Neural cell (in vitro differentiated cells): ENCODE data around the gene FGR. TPM values are rescaled to one million over a fixed set of nuclear protein-coding genes. Genes with fewer than 3 reads are reported as not detected.

Experiments used
- H2AFZ ChIP-seq: fragments of 200-600, 300-800 bp; sonication (generic), shearing (Covaris generic); 2 replicates; pipeline ENCODE4 v1.6.0; 2014; ENCODE audit warnings: low read depth, mild to moderate bottlenecking, antibody characterized with exemption, low read length, moderate library complexity
- H3F3A ChIP-seq: fragments of 200-600 bp; shearing (Covaris generic); 2 replicates; pipeline ENCODE4 v1.6.1; 2016; ENCODE audit warnings: mild to moderate bottlenecking, moderate library complexity, mixed read lengths, antibody characterized with exemption, low read length; ENCODE audit not compliant: insufficient read depth, poor library complexity, severe bottlenecking
- H3K27ac ChIP-seq: fragments of 200-600, 300-800 bp; sonication (generic), shearing (Covaris generic); 2 replicates; pipeline ENCODE4 v1.5.1; 2014; ENCODE audit warnings: mild to moderate bottlenecking, low read length, moderate library complexity
- H3K27me3 ChIP-seq: fragments of 300-800, 200-600 bp; sonication (generic), shearing (Covaris generic); 2 replicates; pipeline ENCODE4 v1.6.0; 2014; ENCODE audit warnings: mild to moderate bottlenecking, low read depth, low read length, moderate library complexity; ENCODE audit not compliant: insufficient read depth
- H3K36me3 ChIP-seq: fragments of 300-800, 200-600 bp; sonication (generic), shearing (Covaris generic); 2 replicates; pipeline ENCODE4 v1.5.1; 2014; ENCODE audit warnings: mild to moderate bottlenecking, antibody characterized with exemption, low read length, moderate library complexity; ENCODE audit not compliant: insufficient read depth
- H3K4me2 ChIP-seq: fragments of 300-800, 200-600 bp; sonication (generic), shearing (Covaris generic); 2 replicates; pipeline ENCODE4 v1.6.0; 2014; ENCODE audit warnings: mild to moderate bottlenecking, low read length
- H3K4me3 ChIP-seq: fragments of 300-800, 200-600 bp; sonication (generic), shearing (Covaris generic); 2 replicates; pipeline ENCODE4 v1.5.1; 2014; ENCODE audit warnings: mild to moderate bottlenecking, low read length, moderate library complexity
- H3K79me2 ChIP-seq: fragments of 200-600 bp; shearing (Covaris generic); replicated peaks from 2 replicates; pipeline ENCODE4 v1.6.0; 2014; ENCODE audit warnings: mild to moderate bottlenecking, low read length, moderate library complexity; ENCODE audit not compliant: insufficient read depth
- H3K9ac ChIP-seq: fragments of 300-800, 200-600 bp; sonication (generic), shearing (Covaris generic); 2 replicates; pipeline ENCODE4 v1.6.1; 2016; ENCODE audit warnings: mild to moderate bottlenecking, low read length, mixed read lengths
- H3K9me2 ChIP-seq: fragments of 200-600 bp; shearing (Covaris generic); 2 replicates; pipeline ENCODE4 v1.6.1; 2016; ENCODE audit warnings: mild to moderate bottlenecking, low read length, mixed read lengths; ENCODE audit not compliant: insufficient read depth
- H3K9me3 ChIP-seq: fragments of 200-600, 300-800 bp; sonication (generic), shearing (Covaris generic); 2 replicates; pipeline ENCODE4 v1.6.1; 2016; ENCODE audit warnings: mild to moderate bottlenecking, mixed run types, low read length, moderate library complexity, mixed read lengths
- H4K20me1 ChIP-seq: fragments of 200-600 bp; shearing (Covaris generic); 2 replicates; pipeline ENCODE4 v1.6.1; 2016; ENCODE audit warnings: mild to moderate bottlenecking, mixed run types; ENCODE audit not compliant: insufficient read depth
- EP300 ChIP-seq: fragments of 450-650 bp; conservative IDR thresholded peaks from 2 replicates; pipeline ENCODE4 v1.6.1; 2014; ENCODE audit warnings: antibody characterized with exemption, mild to moderate bottlenecking, moderate library complexity; ENCODE audit not compliant: poor library complexity, severe bottlenecking
- EZH2 ChIP-seq: fragments of 200-600, 300-800 bp; shearing (Covaris generic), sonication (generic); IDR thresholded peaks from 2 replicates; pipeline ENCODE4 v1.6.1; 2014; ENCODE audit warnings: antibody characterized with exemption, low read length, borderline replicate concordance, mild to moderate bottlenecking; ENCODE audit not compliant: insufficient read depth, poor library complexity, severe bottlenecking
- MXI1 ChIP-seq: fragments of 450-650 bp; conservative IDR thresholded peaks from 2 replicates; pipeline ENCODE4 v1.6.1; 2014; ENCODE audit warnings: antibody characterized with exemption, mild to moderate bottlenecking; ENCODE audit not compliant: poor library complexity, severe bottlenecking
- POLR2AphosphoS5 ChIP-seq: IDR thresholded peaks from 2 replicates; pipeline ENCODE4 v1.6.1; 2012
- RAD21 ChIP-seq: fragments of 450-650 bp; conservative IDR thresholded peaks from 2 replicates; pipeline ENCODE4 v1.6.1; 2014; ENCODE audit warnings: antibody characterized with exemption, mild to moderate bottlenecking, moderate library complexity
- SMC3 ChIP-seq: fragments of 450-650 bp; conservative IDR thresholded peaks from 2 replicates; pipeline ENCODE4 v1.6.1; 2014; ENCODE audit warnings: antibody characterized with exemption, mild to moderate bottlenecking, moderate library complexity; ENCODE audit not compliant: poor library complexity
- TAF1 ChIP-seq: IDR thresholded peaks from 2 replicates; pipeline ENCODE4 v1.6.1; 2012; ENCODE audit warnings: low read depth
- polyA plus RNA-seq: library from polyadenylated mRNA; depleted of rRNA; stranded (reverse); fragments of >200 nt; gene quantifications from 2 replicates; pipeline ENCODE4 v1.2.3, GENCODE V29; 2014
- TF ChIP-seq, protein P1 (sequence below): IDR thresholded peaks from 2 replicates; pipeline ENCODE4 v1.6.1; 2012; ENCODE audit warnings: borderline replicate concordance
- TF ChIP-seq, protein P2 (sequence below): fragments of 450-650 bp; IDR thresholded peaks from 2 replicates; pipeline ENCODE4 v1.5.1; 2014; ENCODE audit warnings: antibody characterized with exemption, mild to moderate bottlenecking, moderate library complexity; ENCODE audit not compliant: poor library complexity, severe bottlenecking

Gene FGR
- polyA plus RNA-seq, 1 donor from 2014 or later: not detected

DNA sequence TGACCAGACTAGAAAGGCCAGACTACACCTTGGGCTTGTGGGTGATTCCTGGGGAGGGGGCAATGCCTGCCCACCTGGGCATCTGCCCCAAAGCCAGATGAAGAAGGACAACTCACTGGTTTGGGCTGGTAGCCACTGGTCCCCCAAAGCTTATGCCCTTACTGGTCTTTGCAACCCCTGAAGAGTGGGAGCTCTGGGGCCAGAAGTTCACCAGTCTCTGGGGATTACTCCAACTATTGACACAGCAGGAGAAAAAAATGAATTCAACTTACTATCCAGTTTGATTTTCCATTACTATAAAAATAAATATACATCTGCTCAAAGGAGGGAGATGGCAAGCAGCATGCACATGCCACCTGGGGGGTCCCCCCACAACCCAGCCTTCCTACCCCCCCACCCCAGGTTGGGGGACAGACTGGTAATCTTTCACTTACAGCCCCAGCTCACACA lies 33.6 kb downstream of the FGR start:
- Histone ChIP-seq H3K79me2 (peaks cover 76% of the 10 kb centered on the region), H3K9ac (peak overlapping the region; percentile 96)

DNA sequence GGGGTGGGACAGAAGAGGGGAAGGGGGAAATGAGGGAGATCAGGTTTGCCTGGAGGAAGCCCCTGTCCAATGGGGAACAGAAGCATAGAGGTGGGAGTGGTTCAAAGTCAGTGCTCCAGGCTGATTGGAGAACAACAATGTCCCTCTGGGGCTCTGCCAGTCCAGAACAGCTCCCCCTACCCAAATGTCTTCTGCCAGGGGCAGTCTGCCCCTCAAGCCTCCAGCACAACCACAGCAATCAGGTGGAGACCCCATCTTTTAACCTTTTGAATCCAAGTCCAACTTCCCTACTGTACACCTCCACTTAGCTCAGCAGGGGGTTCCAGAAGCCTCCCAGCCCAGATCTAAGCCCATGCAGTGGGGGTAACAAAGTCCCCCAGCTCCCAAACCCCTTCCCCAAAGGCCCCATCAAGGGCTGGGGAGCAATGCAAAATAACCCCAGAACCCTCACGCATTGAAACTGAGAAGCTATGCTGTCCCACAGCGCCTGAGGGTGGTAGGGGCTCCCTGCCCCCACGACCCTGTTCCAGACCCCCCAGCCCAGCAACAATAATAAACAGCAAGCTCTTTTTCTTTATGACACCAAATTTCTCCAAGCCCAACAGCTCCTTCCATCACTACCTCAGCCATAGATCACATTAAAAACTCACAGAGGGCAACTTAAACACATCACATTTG lies 34.3 kb downstream of the FGR start:
- Histone ChIP-seq H3K27me3 (no peaks in the 10 kb centered on the region), H4K20me1 (peaks cover 70% of the 10 kb centered on the region), H3K4me2 (peak overlapping the region; percentile 91), H3K9me2 (no peaks in the 10 kb centered on the region), H3K9ac (no peak overlapping the region), H3K4me3 (peak overlapping the region; percentile 97), H2AFZ (no peak overlapping the region), H3K36me3 (no peaks in the 10 kb centered on the region), H3K79me2 (peaks cover 83% of the 10 kb centered on the region), H3F3A (no peaks in the 10 kb centered on the region), H3K9me3 (no peaks in the 10 kb centered on the region), H3K27ac (peak overlapping the region; percentile 16)
- TF ChIP-seq MXI1 (no peak), EP300 (no peak), SMC3 (no peak), POLR2AphosphoS5 (no peak), EZH2 (no peak), TAF1 (no peak), RAD21 (no peak)
- TF ChIP-seq, protein P1, sequence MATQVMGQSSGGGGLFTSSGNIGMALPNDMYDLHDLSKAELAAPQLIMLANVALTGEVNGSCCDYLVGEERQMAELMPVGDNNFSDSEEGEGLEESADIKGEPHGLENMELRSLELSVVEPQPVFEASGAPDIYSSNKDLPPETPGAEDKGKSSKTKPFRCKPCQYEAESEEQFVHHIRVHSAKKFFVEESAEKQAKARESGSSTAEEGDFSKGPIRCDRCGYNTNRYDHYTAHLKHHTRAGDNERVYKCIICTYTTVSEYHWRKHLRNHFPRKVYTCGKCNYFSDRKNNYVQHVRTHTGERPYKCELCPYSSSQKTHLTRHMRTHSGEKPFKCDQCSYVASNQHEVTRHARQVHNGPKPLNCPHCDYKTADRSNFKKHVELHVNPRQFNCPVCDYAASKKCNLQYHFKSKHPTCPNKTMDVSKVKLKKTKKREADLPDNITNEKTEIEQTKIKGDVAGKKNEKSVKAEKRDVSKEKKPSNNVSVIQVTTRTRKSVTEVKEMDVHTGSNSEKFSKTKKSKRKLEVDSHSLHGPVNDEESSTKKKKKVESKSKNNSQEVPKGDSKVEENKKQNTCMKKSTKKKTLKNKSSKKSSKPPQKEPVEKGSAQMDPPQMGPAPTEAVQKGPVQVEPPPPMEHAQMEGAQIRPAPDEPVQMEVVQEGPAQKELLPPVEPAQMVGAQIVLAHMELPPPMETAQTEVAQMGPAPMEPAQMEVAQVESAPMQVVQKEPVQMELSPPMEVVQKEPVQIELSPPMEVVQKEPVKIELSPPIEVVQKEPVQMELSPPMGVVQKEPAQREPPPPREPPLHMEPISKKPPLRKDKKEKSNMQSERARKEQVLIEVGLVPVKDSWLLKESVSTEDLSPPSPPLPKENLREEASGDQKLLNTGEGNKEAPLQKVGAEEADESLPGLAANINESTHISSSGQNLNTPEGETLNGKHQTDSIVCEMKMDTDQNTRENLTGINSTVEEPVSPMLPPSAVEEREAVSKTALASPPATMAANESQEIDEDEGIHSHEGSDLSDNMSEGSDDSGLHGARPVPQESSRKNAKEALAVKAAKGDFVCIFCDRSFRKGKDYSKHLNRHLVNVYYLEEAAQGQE: no peak
- TF ChIP-seq, protein P2, sequence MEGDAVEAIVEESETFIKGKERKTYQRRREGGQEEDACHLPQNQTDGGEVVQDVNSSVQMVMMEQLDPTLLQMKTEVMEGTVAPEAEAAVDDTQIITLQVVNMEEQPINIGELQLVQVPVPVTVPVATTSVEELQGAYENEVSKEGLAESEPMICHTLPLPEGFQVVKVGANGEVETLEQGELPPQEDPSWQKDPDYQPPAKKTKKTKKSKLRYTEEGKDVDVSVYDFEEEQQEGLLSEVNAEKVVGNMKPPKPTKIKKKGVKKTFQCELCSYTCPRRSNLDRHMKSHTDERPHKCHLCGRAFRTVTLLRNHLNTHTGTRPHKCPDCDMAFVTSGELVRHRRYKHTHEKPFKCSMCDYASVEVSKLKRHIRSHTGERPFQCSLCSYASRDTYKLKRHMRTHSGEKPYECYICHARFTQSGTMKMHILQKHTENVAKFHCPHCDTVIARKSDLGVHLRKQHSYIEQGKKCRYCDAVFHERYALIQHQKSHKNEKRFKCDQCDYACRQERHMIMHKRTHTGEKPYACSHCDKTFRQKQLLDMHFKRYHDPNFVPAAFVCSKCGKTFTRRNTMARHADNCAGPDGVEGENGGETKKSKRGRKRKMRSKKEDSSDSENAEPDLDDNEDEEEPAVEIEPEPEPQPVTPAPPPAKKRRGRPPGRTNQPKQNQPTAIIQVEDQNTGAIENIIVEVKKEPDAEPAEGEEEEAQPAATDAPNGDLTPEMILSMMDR: no peak

More for the DNA sequence above, 33.6 kb downstream of the FGR start:
- H3K4me3 ChIP-seq: peak overlapping the region; percentile 97
- H3K36me3 ChIP-seq: no peaks in the 10 kb centered on the region
- no peaks in the 10 kb centered on the region for H3K9me3 ChIP-seq
- no peak overlapping the region for H2AFZ ChIP-seq
- peak overlapping the region; percentile 91 for H3K4me2 ChIP-seq
- peak overlapping the region; percentile 78 for H3K27ac ChIP-seq
- peaks cover 63% of the 10 kb centered on the region for H4K20me1 ChIP-seq
- TF ChIP-seq, protein P1: no peak
- no peak for TF ChIP-seq RAD21
- no peak for TF ChIP-seq MXI1
- no peak for TF ChIP-seq EP300
- TF ChIP-seq POLR2AphosphoS5: no peak
- TF ChIP-seq, protein P2: no peak
- TF ChIP-seq TAF1: no peak
- TF ChIP-seq EZH2: no peak
- TF ChIP-seq SMC3: no peak
- H3K9me2 ChIP-seq: no peaks in the 10 kb centered on the region
- no peaks in the 10 kb centered on the region for H3F3A ChIP-seq
- no peaks in the 10 kb centered on the region for H3K27me3 ChIP-seq
